D721Med (cell line): ENCODE measurements around the gene GLMP.

Experiments used
- DNase-seq: peaks from one replicate; pipeline ENCODE4 v3.0.0; 2011; ENCODE audit warnings: low spot score; ENCODE audit not compliant: insufficient read length
- FAIRE-seq: peaks from 2 replicates; lab custom pipeline; 2011; peaks lifted over from hg19 to GRCh38; lab: Jason Lieb, UNC
- CTCF ChIP-seq: IDR thresholded peaks from 2 replicates; pipeline ENCODE4 v1.5.1; 2012; ENCODE audit warnings: mild to moderate bottlenecking, control low read depth; ENCODE audit not compliant: insufficient read depth; ENCODE audit errors: missing control alignments

GLMP gene

GRCh38 chr1:156263288-156263655 is 32.2 kb downstream of the GLMP start:
- DNase-seq (no peak), FAIRE-seq (no peak)
- no peak for TF ChIP-seq CTCF

GRCh38 chr1:156262461-156263287 is 32.8 kb downstream of the GLMP start:
- no peak for DNase-seq
- no peak for FAIRE-seq
- TF ChIP-seq CTCF: no peak

DNA sequence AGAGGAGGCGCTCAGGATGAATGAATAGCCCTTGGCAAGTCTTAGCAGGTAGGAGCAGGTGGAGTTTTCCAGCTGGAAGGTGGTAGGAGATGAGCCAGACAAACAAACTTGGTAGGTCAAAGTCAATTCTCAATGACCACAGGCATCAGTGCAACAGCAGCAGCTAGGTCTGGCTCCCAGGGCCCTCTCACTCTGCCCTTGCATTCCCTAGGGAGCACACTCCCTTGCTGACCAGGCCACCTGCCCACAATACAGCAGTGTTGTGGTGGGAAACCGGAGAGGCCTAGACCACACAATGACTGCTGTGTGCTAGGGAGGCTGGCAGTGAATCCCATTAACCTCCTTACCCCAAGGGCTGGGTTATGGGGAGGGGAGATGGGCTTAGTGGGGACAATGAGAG is 34.6 kb downstream of the GLMP start:
- FAIRE-seq (no peak), DNase-seq (no peak)
- TF ChIP-seq CTCF: no peak

DNA sequence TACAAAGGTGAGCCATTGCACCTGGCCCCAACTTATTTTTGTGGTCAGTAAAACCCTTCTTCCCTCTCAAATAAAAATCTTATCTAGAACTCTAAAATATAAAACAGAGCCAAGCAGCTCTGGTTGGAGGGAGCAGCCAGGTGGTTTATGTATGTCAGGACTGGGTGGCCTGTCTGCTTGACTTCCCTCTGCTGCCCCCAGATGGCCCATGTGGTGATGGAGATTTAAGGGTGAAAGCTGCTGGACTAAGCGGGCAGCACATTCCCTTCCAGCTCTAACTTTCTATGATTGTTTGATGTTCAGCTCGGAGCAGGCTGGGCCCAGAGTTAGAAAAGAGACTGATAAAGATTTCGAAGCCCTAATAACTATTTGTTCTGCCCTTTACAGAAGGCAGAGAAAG is 35.7 kb downstream of the GLMP start:
- TF ChIP-seq CTCF: no peak
- DNase-seq: no peak
- no peak for FAIRE-seq

GRCh38 chr1:156258859-156259258 is 36.6 kb downstream of the GLMP start:
- FAIRE-seq: no peak
- TF ChIP-seq CTCF: no peak

GRCh38 chr1:156257711-156258110 is 37.8 kb downstream of the GLMP start:
- TF ChIP-seq CTCF: no peak
- no peak for FAIRE-seq
- no peak for DNase-seq

More at GRCh38 chr1:156258859-156259258, 36.6 kb downstream of the GLMP start:
- no peak for DNase-seq

DNA sequence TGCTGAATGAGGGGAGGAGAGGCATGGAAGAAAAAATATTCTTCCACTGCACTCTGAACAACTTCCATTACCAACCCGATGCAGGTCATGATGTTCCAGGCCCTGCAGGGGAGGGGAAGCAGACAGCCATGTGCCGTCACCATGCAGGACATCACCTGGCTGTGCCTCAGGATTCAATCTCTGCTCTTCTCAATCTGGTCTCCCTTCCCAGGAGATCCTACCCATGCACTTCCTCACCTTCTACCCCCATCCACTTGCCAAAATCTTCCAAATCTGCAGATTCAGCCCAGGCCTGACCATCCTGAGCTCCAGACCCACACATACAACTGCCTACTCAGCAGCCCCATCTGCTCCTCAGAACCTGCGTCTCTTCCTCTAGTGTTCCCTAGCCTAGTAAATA is 41.8 kb downstream of the GLMP start:
- no peak for FAIRE-seq
- TF ChIP-seq CTCF: no peak
- no peak for DNase-seq
